ENCODE measurements around the gene IFRD2.

The IFRD2 gene

DNA sequence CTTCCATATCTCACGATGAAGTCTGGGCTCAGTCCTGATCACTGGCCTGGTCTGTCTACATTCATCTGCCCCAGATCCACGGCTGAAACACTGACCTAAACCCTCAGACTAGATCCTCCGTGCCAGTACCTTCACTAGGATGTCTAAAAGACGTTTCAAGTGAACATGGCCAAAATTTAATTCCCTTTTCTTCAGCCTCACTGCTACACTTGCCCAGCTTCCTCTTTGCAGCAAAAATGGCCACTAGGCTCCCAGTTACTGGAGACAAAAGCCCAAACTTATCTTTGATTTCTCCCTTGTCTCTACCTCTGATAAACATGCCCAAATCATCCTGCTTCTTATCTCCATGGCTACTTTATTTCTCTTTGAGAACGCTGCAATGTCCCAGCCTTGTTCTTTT, 46.7 kb upstream of the IFRD2 start:
- Histone ChIP-seq H3K4me3 (ENCODE audit: low read depth in 1 of 2, low read length in 1 of 2) (peak overlapping the region; percentile 91 to 93), H3K27ac (peak overlapping the region; percentile 100), H3K4me1 (ENCODE audit: control insufficient read depth in 1 of 2, insufficient read depth in 1 of 2, low read depth in 1 of 2, low read length in 1 of 2) (peaks cover 71 to 78% of the 10 kb centered on the region in 2 experiments), H3K9me3 (no peaks in the 10 kb centered on the region), H3K36me3 (no peaks in the 10 kb centered on the region), H3K27me3 (no peaks in the 10 kb centered on the region)
- TF ChIP-seq, protein P1, sequence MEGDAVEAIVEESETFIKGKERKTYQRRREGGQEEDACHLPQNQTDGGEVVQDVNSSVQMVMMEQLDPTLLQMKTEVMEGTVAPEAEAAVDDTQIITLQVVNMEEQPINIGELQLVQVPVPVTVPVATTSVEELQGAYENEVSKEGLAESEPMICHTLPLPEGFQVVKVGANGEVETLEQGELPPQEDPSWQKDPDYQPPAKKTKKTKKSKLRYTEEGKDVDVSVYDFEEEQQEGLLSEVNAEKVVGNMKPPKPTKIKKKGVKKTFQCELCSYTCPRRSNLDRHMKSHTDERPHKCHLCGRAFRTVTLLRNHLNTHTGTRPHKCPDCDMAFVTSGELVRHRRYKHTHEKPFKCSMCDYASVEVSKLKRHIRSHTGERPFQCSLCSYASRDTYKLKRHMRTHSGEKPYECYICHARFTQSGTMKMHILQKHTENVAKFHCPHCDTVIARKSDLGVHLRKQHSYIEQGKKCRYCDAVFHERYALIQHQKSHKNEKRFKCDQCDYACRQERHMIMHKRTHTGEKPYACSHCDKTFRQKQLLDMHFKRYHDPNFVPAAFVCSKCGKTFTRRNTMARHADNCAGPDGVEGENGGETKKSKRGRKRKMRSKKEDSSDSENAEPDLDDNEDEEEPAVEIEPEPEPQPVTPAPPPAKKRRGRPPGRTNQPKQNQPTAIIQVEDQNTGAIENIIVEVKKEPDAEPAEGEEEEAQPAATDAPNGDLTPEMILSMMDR (IDR thresholded peaks at IDR 0.05) = peak; percentile 14

DNA sequence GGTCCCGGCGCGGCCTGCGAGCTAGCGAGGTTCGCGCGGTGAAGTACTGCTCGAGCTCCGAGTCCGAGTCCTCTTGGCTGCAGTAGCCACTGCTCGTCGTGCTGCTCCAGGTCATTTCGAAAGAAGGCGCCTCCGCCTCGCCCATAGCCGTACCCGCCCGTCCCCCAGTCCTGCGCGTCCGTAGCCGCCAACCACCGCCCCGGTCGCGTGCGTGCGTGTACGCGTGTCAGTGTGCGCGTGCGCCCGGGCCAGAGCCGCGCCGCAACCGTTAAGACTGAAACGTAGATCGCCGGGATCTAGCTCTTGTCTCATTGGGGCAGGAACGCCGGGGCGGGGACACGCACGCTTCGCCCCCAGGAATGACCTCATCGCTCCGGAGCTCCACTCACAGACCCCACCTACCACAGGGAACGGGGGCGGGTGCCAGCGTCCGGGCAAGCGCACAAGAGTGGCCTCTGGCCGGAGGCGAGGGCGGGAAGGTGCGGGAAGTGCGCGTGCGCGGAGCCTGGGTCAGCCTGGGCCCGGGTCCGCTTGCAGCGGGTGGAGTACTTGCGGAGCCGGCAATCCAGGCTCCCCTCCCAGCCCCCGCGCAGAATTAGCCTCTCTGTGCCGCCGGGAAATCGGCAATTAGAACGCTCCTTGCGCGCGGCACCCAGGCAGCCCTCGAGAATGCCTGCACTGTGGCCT, 45.1 kb upstream of the IFRD2 start:
- no peaks in the 10 kb centered on the region for H3K9me3 ChIP-seq
- TF ChIP-seq, protein P1 (IDR thresholded peaks at IDR 0.05) = peak; percentile 18
- peak overlapping the region; percentile 91 to 93 for H3K4me3 ChIP-seq (ENCODE audit: low read depth in 1 of 2, low read length in 1 of 2)
- peak overlapping the region; percentile 100 for H3K27ac ChIP-seq
- peaks cover 60 to 70% of the 10 kb centered on the region in 2 experiments for H3K4me1 ChIP-seq (ENCODE audit: control insufficient read depth in 1 of 2, insufficient read depth in 1 of 2, low read depth in 1 of 2, low read length in 1 of 2)
- no peaks in the 10 kb centered on the region for H3K27me3 ChIP-seq
- no peaks in the 10 kb centered on the region for H3K36me3 ChIP-seq

DNA sequence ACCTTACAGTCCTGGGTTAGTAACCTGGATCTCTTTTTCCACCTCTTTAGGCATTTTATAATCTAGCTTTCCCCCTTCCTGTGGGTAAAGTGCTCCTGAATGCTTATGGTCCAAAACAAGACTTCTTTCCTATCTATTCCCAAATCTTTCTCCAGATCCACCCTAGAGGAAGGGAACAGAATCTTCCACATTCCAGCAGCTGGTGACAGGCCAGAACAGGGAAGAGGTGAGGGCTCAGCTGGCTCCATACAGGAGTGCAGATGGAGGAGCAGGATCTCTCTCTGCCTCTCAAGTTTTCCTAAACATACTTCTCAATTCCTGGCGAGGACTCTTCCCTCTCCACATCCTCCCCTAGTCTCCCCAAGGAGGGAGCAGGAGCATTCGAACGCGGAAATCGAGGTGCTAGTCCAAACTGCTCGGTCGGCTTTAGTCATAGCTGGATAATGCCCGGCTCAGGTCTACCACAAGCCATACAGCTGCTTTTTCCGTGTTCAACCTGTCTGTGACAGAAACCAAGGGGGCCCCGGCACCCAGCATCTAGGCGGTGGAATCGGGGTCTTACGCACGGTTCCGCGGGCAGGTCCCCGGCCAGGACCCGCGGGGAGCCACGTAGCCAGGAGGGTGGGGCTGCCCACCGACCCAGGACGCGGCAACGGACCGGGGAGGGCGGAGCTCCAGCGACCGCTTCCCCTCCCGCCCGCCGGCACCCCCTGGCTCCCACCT, 44.4 kb upstream of the IFRD2 start:
- peak overlapping the region; percentile 100 for H3K27ac ChIP-seq
- H3K4me1 ChIP-seq (ENCODE audit: control insufficient read depth in 1 of 2, insufficient read depth in 1 of 2, low read depth in 1 of 2, low read length in 1 of 2) = peaks cover 53 to 63% of the 10 kb centered on the region in 2 experiments

DNA sequence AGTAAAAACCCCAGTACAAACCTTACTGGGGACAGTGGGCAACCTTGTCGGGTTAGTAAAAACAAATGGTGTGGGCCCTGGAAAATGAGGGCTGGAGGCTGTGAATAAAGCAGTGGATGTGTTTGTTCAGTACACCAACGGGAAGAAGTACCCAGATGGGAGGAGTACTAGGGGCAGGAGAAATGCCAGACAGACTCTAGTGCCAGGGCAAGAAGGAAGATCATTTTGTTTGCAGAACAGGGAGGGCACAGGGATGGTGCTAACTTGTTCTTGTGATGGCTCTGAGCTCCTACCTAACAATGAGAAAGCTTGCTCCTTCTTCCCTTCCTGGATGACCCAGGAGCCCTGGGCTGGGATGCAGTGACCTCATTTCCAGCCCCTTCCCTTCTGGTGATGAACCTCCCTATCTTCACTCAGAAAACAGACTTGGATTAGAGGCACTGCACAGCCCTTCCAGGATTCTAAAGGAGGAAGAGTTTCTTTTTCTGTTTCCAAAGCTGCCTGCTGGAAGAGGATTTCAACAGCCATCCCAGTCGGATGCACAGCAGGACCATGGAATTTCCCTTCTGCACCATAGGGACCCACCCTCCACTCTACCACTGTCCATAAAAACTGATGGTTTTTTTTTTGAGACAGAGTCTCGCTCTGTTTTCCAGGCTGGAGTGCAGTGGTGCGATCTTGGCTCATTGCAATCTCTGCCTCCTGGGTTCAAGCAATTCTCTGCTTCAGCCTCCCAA, 42.3 kb upstream of the IFRD2 start:
- Histone ChIP-seq H3K36me3 (peaks cover 28% of the 10 kb centered on the region), H3K4me1 (ENCODE audit: control insufficient read depth in 1 of 2, insufficient read depth in 1 of 2, low read depth in 1 of 2, low read length in 1 of 2) (peaks cover 32 to 42% of the 10 kb centered on the region in 2 experiments), H3K27me3 (no peaks in the 10 kb centered on the region), H3K27ac (peak overlapping the region; percentile 46), H3K4me3 (ENCODE audit: low read depth in 1 of 2, low read length in 1 of 2) (no peak overlapping the region), H3K9me3 (no peaks in the 10 kb centered on the region)
- TF ChIP-seq, protein P1 (IDR thresholded peaks at IDR 0.05) = no peak

More for the DNA sequence above, 44.4 kb upstream of the IFRD2 start:
- TF ChIP-seq, protein P1 (IDR thresholded peaks at IDR 0.05) = no peak
- peak overlapping the region; percentile 91 to 93 for H3K4me3 ChIP-seq (ENCODE audit: low read depth in 1 of 2, low read length in 1 of 2)
- H3K27me3 ChIP-seq = no peaks in the 10 kb centered on the region
- H3K36me3 ChIP-seq = peaks cover 7% of the 10 kb centered on the region
- H3K9me3 ChIP-seq = no peaks in the 10 kb centered on the region

DNA sequence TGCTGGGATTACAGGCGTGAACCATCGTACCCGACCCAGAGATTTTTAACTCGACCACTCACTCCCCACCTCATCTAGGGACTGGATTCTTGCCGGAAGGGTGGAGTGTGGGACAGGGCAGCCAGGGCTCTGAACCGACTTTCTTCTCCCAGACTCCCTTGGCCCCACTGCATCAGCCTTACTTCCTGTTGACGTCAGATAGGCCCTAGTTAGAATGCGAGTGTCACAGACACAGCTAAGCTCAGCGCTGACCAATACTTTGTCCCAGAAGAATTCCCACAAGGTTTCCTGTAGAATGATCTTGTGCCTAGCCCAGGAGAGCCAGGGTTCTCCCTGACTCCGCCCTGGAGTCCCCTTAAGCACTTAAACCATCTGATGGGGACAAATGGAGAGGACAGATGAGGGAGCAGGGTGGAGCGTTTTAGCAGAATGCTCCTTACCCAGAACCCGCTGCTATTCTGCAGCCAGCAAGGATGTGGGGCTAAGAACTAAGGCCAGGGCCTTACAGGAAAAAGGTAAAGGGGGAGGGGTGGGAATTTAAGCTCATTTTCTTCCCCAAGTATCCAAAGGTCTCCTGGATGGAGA, 41.6 kb upstream of the IFRD2 start:
- Histone ChIP-seq H3K36me3 (peaks cover 33% of the 10 kb centered on the region), H3K9me3 (no peaks in the 10 kb centered on the region), H3K27ac (peak overlapping the region; percentile 46), H3K4me1 (ENCODE audit: control insufficient read depth in 1 of 2, insufficient read depth in 1 of 2, low read depth in 1 of 2, low read length in 1 of 2) (peaks cover 25 to 35% of the 10 kb centered on the region in 2 experiments), H3K27me3 (no peaks in the 10 kb centered on the region), H3K4me3 (ENCODE audit: low read depth in 1 of 2, low read length in 1 of 2) (no peak overlapping the region)
- TF ChIP-seq, protein P1 (IDR thresholded peaks at IDR 0.05) = no peak
